HL-60 (cell line): ENCODE results near the gene ACOT9.
A peak's percentile ranks its signal among the peaks of the same experiment; 100 is the strongest.

Source experiments
- GABPA ChIP-seq: IDR thresholded peaks from 2 replicates; pipeline ENCODE4 v1.6.1; 2012; ENCODE audit warnings: low read depth
- POLR2AphosphoS5 ChIP-seq: IDR thresholded peaks from 2 replicates; pipeline ENCODE4 v1.6.1; 2012; ENCODE audit warnings: low read depth
- SPI1 ChIP-seq: IDR thresholded peaks from 2 replicates; pipeline ENCODE4 v1.6.1; 2012; ENCODE audit warnings: low read depth, mild to moderate bottlenecking, borderline replicate concordance
- TF ChIP-seq, protein P1 (sequence below): IDR thresholded peaks from one replicate; pipeline ENCODE4 v1.5.1; 2011; ENCODE audit warnings: low read length, control low read depth, inconsistent platforms; ENCODE audit not compliant: insufficient read depth
- TF ChIP-seq, protein P2 (sequence below): IDR thresholded peaks from 2 replicates; pipeline ENCODE4 v1.6.1; 2012; ENCODE audit warnings: low read depth; ENCODE audit not compliant: insufficient replicate concordance

DNA sequence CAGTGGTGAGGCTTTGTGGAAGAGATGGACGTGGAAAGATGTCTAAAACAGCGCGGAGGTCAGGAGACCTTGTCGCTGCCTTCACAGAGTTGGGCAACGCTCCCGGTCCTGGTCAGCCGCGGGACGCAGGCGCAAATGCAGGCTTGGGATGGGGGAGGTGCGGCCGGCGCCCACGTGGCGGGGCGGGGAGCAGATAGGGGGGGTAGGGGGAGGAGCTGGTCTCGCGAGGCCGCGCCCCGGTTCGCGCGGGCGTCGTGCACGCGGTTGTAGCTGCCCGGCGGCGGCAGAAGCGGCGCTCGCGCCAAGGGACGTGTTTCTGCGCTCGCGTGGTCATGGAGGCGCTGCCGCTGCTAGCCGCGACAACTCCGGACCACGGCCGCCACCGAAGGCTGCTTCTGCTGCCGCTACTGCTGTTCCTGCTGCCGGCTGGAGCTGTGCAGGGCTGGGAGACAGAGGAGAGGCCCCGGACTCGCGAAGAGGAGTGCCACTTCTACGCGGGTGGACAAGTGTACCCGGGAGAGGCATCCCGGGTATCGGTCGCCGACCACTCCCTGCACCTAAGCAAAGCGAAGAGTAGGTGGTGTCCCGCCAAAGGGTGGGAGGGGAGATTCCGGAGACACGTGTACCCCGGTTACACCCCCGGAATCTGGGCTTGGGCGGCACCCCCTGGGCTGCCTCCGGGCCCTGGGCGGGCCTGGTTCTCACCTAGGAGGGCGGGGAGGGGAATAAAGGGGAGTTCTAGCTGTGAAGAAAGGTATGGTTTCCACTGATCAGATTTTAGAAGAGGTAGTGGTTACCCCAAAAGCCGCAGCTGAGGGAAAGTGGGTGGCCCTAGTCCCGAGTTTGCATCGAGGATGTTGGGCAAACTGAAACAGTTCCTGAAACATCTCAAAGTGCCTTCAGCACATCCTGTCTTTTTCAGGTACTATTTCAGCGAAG, 75.6 kb downstream of the ACOT9 start, which contains the start of gene PRDX4:
- TF ChIP-seq POLR2AphosphoS5 (peak; percentile 79), SPI1 (no peak), GABPA (no peak)
- TF ChIP-seq, protein P1, sequence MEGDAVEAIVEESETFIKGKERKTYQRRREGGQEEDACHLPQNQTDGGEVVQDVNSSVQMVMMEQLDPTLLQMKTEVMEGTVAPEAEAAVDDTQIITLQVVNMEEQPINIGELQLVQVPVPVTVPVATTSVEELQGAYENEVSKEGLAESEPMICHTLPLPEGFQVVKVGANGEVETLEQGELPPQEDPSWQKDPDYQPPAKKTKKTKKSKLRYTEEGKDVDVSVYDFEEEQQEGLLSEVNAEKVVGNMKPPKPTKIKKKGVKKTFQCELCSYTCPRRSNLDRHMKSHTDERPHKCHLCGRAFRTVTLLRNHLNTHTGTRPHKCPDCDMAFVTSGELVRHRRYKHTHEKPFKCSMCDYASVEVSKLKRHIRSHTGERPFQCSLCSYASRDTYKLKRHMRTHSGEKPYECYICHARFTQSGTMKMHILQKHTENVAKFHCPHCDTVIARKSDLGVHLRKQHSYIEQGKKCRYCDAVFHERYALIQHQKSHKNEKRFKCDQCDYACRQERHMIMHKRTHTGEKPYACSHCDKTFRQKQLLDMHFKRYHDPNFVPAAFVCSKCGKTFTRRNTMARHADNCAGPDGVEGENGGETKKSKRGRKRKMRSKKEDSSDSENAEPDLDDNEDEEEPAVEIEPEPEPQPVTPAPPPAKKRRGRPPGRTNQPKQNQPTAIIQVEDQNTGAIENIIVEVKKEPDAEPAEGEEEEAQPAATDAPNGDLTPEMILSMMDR, result no peak
- TF ChIP-seq, protein P2, sequence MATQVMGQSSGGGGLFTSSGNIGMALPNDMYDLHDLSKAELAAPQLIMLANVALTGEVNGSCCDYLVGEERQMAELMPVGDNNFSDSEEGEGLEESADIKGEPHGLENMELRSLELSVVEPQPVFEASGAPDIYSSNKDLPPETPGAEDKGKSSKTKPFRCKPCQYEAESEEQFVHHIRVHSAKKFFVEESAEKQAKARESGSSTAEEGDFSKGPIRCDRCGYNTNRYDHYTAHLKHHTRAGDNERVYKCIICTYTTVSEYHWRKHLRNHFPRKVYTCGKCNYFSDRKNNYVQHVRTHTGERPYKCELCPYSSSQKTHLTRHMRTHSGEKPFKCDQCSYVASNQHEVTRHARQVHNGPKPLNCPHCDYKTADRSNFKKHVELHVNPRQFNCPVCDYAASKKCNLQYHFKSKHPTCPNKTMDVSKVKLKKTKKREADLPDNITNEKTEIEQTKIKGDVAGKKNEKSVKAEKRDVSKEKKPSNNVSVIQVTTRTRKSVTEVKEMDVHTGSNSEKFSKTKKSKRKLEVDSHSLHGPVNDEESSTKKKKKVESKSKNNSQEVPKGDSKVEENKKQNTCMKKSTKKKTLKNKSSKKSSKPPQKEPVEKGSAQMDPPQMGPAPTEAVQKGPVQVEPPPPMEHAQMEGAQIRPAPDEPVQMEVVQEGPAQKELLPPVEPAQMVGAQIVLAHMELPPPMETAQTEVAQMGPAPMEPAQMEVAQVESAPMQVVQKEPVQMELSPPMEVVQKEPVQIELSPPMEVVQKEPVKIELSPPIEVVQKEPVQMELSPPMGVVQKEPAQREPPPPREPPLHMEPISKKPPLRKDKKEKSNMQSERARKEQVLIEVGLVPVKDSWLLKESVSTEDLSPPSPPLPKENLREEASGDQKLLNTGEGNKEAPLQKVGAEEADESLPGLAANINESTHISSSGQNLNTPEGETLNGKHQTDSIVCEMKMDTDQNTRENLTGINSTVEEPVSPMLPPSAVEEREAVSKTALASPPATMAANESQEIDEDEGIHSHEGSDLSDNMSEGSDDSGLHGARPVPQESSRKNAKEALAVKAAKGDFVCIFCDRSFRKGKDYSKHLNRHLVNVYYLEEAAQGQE, result peak; percentile 16
